SU-DHL-6 (cell line): ENCODE data around the gene GPR89A.

ENCODE experiments used
- CTCF ChIP-seq: fragments of 200-600 bp; sonication (generic); IDR thresholded peaks from one replicate; pipeline ENCODE4 v1.5.1; 2017; ENCODE audit warnings: antibody characterized with exemption, mild to moderate bottlenecking, low read length, moderate library complexity; ENCODE audit not compliant: insufficient read depth, poor library complexity, severe bottlenecking
- EZH2phosphoT487 ChIP-seq: fragments of 200-600 bp; sonication (generic), shearing (Covaris generic); conservative IDR thresholded peaks from 2 replicates; pipeline ENCODE4 v1.6.1; 2018; ENCODE audit warnings: mild to moderate bottlenecking, antibody characterized with exemption, low read length, moderate library complexity, mixed read lengths

DNA sequence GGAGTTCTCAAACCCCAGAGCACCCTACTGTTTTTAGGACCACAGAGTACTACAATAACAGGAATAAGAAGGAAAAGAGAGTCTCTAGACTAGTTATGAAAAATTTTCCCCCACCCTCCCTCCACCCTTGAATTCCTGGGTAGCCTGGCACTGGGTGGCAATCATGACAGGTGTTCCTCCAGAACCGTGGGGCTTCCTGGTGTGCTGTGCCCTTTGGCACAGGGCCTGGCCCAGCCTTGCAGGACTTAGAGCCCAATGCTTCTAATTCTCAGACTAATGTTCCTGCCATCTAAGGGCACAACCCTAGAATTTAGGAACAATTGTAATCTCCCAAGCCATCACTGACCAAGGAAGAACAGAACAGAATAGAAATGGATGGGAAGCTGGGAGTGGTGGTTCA, 110.0 kb downstream of the GPR89A start:
- TF ChIP-seq CTCF (no peak), EZH2phosphoT487 (no peak)
